Suprapubic skin (tissue), 4 donors: ENCODE measurements around the gene JCHAIN. TPM values are rescaled to one million over a fixed set of nuclear protein-coding genes. Genes with fewer than 3 reads are reported as not detected.

ENCODE experiments used
- DNase-seq, 2 donors: peaks; one replicate each; pipeline ENCODE4 v3.0.0-alpha.2; 2019; ENCODE audit warnings: low spot score in 2 of 2
- H3K27ac ChIP-seq: fragments of 200-600 bp; sonication (generic); one replicate; pipeline ENCODE4 v1.5.1; 2019
- H3K27me3 ChIP-seq: fragments of 200-600 bp; sonication (generic); one replicate; pipeline ENCODE4 v1.5.1; 2019
- H3K36me3 ChIP-seq: fragments of 200-600 bp; sonication (generic); one replicate; pipeline ENCODE4 v1.5.1; 2019
- H3K4me1 ChIP-seq: fragments of 200-600 bp; sonication (generic); one replicate; pipeline ENCODE4 v1.5.1; 2019
- H3K4me3 ChIP-seq: fragments of 200-600 bp; sonication (generic); one replicate; pipeline ENCODE4 v1.5.1; 2019; ENCODE audit warnings: mild to moderate bottlenecking
- H3K9me3 ChIP-seq: fragments of 200-600 bp; sonication (generic); one replicate; pipeline ENCODE4 v1.5.1; 2019
- CTCF ChIP-seq, 2 donors: fragments of 200-600 bp in 1 of 2; fragments of 450-650 bp in 1 of 2; sonication (generic) in 1 of 2; IDR thresholded peaks; one replicate each; pipeline ENCODE4 v1.5.1; 2016 to 2019; ENCODE audit warnings: antibody characterized with exemption in 2 of 2, mild to moderate bottlenecking in 1 of 2, moderate library complexity in 1 of 2
- EP300 ChIP-seq: sonication (generic); formaldehyde crosslinking; IDR thresholded peaks from one replicate; pipeline ENCODE4 v1.6.1; 2017; ENCODE audit warnings: antibody characterized with exemption
- POLR2A ChIP-seq, 2 donors: fragments of 450-650 bp; IDR thresholded peaks; one replicate each; pipeline ENCODE4 v1.6.1; 2017; ENCODE audit warnings: antibody characterized with exemption in 2 of 2, mild to moderate bottlenecking in 2 of 2, moderate library complexity in 2 of 2
- POLR2AphosphoS5 ChIP-seq, 3 donors: sonication (generic); formaldehyde crosslinking; IDR thresholded peaks; one replicate each; pipeline ENCODE4 v1.6.1; 2017; ENCODE audit warnings: antibody characterized with exemption in 3 of 3
- WGBS: methylation state at CpG from one replicate; pipeline ENCODE4 v1.1.5; 2018; 5-methylcytosine and 5-hydroxymethylcytosine counted together
- total RNA-seq, 4 donors: library from RNA; depleted of rRNA; stranded (reverse); fragments of >200 nt; gene quantifications; one replicate each; pipeline ENCODE4 v1.1.0, GENCODE V29; 2016

JCHAIN gene
- total RNA-seq, 4 donors from 2014 or later = 0.68 to 8.4 (median 1.4) TPM; not detected in 1

GRCh38 chr4:70632028-70632427 is 34.3 kb downstream of the JCHAIN start:
- H3K27ac ChIP-seq = no peak overlapping the region
- WGBS = 80% methylated on average over 1 of the region's 1 CpG
- no peak for DNase-seq
- no peaks in the 10 kb centered on the region for H3K36me3 ChIP-seq
- H3K4me1 ChIP-seq = no peaks in the 10 kb centered on the region
- H3K9me3 ChIP-seq = no peaks in the 10 kb centered on the region
- H3K4me3 ChIP-seq = no peak overlapping the region
- no peak for TF ChIP-seq POLR2AphosphoS5 (IDR thresholded peaks at IDR 0.05)
- no peak for TF ChIP-seq EP300
- TF ChIP-seq POLR2A (IDR thresholded peaks at IDR 0.05) = no peak
- no peak for TF ChIP-seq CTCF (IDR thresholded peaks at IDR 0.05)
- H3K27me3 ChIP-seq = no peaks in the 10 kb centered on the region

- TF ChIP-seq EP300 = no peak
- no peak for TF ChIP-seq POLR2A (IDR thresholded peaks at IDR 0.05)
- no peak for TF ChIP-seq POLR2AphosphoS5 (IDR thresholded peaks at IDR 0.05)
- no peak for TF ChIP-seq CTCF (IDR thresholded peaks at IDR 0.05)
- no peaks in the 10 kb centered on the region for H3K9me3 ChIP-seq
These were observed 36.1 kb downstream of the JCHAIN start for GRCh38 chr4:70630162-70630561.

GRCh38 chr4:70629469-70630090 is 36.7 kb downstream of the JCHAIN start:
- Histone ChIP-seq H3K9me3 (no peaks in the 10 kb centered on the region), H3K36me3 (no peaks in the 10 kb centered on the region), H3K4me1 (no peaks in the 10 kb centered on the region), H3K27ac (no peak overlapping the region), H3K4me3 (no peak overlapping the region), H3K27me3 (no peaks in the 10 kb centered on the region)
- 86% methylated on average over 1 of the region's 1 CpG for WGBS
- no peak for TF ChIP-seq CTCF (IDR thresholded peaks at IDR 0.05)
- TF ChIP-seq EP300 = no peak
- TF ChIP-seq POLR2AphosphoS5 (IDR thresholded peaks at IDR 0.05) = no peak
- no peak for TF ChIP-seq POLR2A (IDR thresholded peaks at IDR 0.05)
- DNase-seq = no peak

More at GRCh38 chr4:70630162-70630561, 36.1 kb downstream of the JCHAIN start:
- Histone ChIP-seq H3K36me3 (no peaks in the 10 kb centered on the region), H3K27me3 (no peaks in the 10 kb centered on the region), H3K4me1 (no peaks in the 10 kb centered on the region), H3K27ac (no peak overlapping the region), H3K4me3 (no peak overlapping the region)
- WGBS = 83% methylated on average over 3 of the region's 3 CpGs
- no peak for DNase-seq

GRCh38 chr4:70628444-70628843 is 37.9 kb downstream of the JCHAIN start, which contains the start of gene ENAM:
ENAM (plus strand) TSS chr4:70628744; CDS start chr4:70629501, 757 bp downstream.
- H3K4me1 ChIP-seq = no peaks in the 10 kb centered on the region
- TF ChIP-seq CTCF (IDR thresholded peaks at IDR 0.05) (no peak), POLR2A (IDR thresholded peaks at IDR 0.05) (no peak), EP300 (no peak), POLR2AphosphoS5 (IDR thresholded peaks at IDR 0.05) (no peak)
- no peak within 1 kb of the TSS for H3K27ac ChIP-seq
- no peak for DNase-seq
- H3K36me3 ChIP-seq = no peaks in the 10 kb centered on the region
- H3K4me3 ChIP-seq = no peak within 1 kb of the TSS
- no peaks in the 10 kb centered on the region for H3K9me3 ChIP-seq
- WGBS = 92% methylated on average over 2 of the region's 2 CpGs
- no peaks in the 10 kb centered on the region for H3K27me3 ChIP-seq

DNA sequence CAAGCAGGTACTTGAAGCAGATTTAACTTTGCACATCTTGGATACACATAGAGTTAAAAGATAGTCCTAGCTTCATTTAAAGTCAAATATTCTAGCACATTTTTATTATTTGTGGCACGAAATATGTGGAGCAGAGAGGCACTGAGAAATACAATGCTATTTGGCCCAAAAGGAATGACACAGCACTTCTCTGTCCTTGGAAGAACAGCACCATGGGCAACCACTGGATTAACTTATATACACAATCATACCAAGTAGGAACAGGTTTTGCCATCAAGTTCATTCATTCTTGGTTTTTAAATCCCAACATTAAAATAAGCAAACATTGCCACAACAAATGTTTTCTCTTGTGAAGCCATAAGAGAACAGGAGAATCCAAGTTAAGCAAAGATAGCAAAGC is 38.7 kb downstream of the JCHAIN start:
- no peak for DNase-seq
- no peaks in the 10 kb centered on the region for H3K27me3 ChIP-seq
- TF ChIP-seq CTCF (IDR thresholded peaks at IDR 0.05) = no peak
- TF ChIP-seq POLR2A (IDR thresholded peaks at IDR 0.05) = no peak
- no peak for TF ChIP-seq EP300
- no peak for TF ChIP-seq POLR2AphosphoS5 (IDR thresholded peaks at IDR 0.05)
- no peaks in the 10 kb centered on the region for H3K4me1 ChIP-seq
- no peak overlapping the region for H3K27ac ChIP-seq
- H3K9me3 ChIP-seq = no peaks in the 10 kb centered on the region
- H3K4me3 ChIP-seq = no peak overlapping the region
- H3K36me3 ChIP-seq = no peaks in the 10 kb centered on the region
- WGBS = 46% methylated on average over 1 of the region's 1 CpG
